GM19240 (cell line): ENCODE measurements around the gene TTLL12.

Experiments used
- DNase-seq: peaks from one replicate; pipeline ENCODE4 v3.0.0; 2011; ENCODE audit warnings: low spot score; ENCODE audit not compliant: insufficient read length

Gene TTLL12

GRCh38 chr22:43200031-43200430 is 13.1 kb upstream of the TTLL12 start:
- DNase-seq, result no peak

GRCh38 chr22:43199541-43199940 is 12.6 kb upstream of the TTLL12 start:
- DNase-seq, result no peak

GRCh38 chr22:43198936-43199335 is 12.0 kb upstream of the TTLL12 start:
- no peak for DNase-seq

- DNase-seq, result no peak
These were observed 11.2 kb upstream of the TTLL12 start for GRCh38 chr22:43198126-43198525.

GRCh38 chr22:43197271-43197941 is 10.5 kb upstream of the TTLL12 start:
- no peak for DNase-seq

GRCh38 chr22:43191831-43192230 is 4.9 kb upstream of the TTLL12 start:
- DNase-seq, result no peak

GRCh38 chr22:43188829-43189545 is 2.1 kb upstream of the TTLL12 start:
- DNase-seq, result no peak

GRCh38 chr22:43187171-43188099 is 501 bp upstream of the TTLL12 start:
- peak; percentile 96 for DNase-seq

- no peak for DNase-seq
These were observed 1.1 kb downstream of the TTLL12 start for GRCh38 chr22:43185860-43186261.

GRCh38 chr22:43183496-43184277 is 3.2 kb downstream of the TTLL12 start:
- no peak for DNase-seq

- DNase-seq, result no peak
These were observed 4.2 kb downstream of the TTLL12 start for GRCh38 chr22:43182726-43183125.

GRCh38 chr22:43182118-43182517 is 4.8 kb downstream of the TTLL12 start:
- no peak for DNase-seq

GRCh38 chr22:43181321-43182076 is 5.4 kb downstream of the TTLL12 start:
- DNase-seq, result no peak

GRCh38 chr22:43180670-43181069 is 6.3 kb downstream of the TTLL12 start:
- no peak for DNase-seq

GRCh38 chr22:43179911-43180195 is 7.1 kb downstream of the TTLL12 start:
- DNase-seq, result no peak

GRCh38 chr22:43179146-43179910 is 7.6 kb downstream of the TTLL12 start:
- DNase-seq, result no peak

GRCh38 chr22:43177479-43177878 is 9.5 kb downstream of the TTLL12 start:
- no peak for DNase-seq

GRCh38 chr22:43176090-43176489 is 10.8 kb downstream of the TTLL12 start:
- no peak for DNase-seq

- no peak for DNase-seq
These were observed 11.9 kb downstream of the TTLL12 start for GRCh38 chr22:43174941-43175531.
